SHP77 (cell line): Measurements from ENCODE around the gene MT1H.
A peak's percentile ranks its signal among the peaks of the same experiment; 100 is the strongest.
"Not testable (repeated sequence)": the region's sequence is repeated elsewhere in the genome, so short reads cannot be mapped to it uniquely, and the experiment has no call there.

Experiments
- DNase-seq, 2 experiments: peaks; one replicate each; lab custom pipeline; 2025; lab: John Stamatoyannopoulos, UW

Gene MT1H

DNA sequence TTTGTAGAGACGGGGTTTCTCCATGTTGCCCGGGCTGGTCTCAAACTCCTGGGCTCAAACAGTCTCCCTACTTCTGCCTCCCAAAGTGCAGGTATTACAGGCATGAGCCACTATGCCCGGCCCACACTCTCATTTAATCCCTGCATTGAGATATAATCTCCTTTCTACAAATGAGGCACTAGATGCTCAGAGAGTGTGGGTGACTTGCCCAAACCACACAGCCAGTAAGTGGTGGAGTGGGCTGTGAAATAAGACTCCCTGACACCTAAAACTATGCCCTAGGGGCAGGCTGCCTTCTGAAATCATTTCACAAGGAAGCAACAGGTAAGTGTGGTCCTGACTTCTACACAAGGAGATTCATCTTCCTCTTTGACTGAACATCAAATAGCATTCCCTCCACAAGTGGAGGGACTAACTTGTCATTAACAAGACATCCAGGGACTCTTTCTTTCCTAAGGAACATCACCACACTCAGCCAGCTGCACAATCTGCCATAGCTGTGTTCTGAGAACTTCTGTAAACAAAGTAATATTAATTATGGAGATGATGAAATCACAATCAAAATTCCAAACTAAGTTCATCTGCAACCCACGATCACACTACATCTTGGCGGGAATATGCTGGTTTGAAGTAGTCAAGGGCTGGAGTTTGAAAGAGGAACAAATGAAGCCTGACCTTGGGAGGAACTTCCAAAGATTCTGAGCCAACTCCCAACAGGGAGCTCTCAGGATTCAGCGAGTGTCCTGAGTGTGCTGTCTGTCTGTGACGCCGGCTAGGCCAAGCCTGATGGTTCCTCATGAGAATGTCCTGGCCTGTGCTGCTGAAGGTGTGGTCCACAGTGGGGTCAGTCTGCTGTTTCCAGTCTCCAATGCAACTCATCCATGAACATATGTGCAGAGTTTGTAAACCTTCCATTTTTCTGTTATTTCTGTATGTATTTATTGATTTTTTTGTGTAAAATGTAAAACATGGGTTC, 4.0 kb upstream of the MT1H start:
- not testable (repeated sequence) for DNase-seq

DNA sequence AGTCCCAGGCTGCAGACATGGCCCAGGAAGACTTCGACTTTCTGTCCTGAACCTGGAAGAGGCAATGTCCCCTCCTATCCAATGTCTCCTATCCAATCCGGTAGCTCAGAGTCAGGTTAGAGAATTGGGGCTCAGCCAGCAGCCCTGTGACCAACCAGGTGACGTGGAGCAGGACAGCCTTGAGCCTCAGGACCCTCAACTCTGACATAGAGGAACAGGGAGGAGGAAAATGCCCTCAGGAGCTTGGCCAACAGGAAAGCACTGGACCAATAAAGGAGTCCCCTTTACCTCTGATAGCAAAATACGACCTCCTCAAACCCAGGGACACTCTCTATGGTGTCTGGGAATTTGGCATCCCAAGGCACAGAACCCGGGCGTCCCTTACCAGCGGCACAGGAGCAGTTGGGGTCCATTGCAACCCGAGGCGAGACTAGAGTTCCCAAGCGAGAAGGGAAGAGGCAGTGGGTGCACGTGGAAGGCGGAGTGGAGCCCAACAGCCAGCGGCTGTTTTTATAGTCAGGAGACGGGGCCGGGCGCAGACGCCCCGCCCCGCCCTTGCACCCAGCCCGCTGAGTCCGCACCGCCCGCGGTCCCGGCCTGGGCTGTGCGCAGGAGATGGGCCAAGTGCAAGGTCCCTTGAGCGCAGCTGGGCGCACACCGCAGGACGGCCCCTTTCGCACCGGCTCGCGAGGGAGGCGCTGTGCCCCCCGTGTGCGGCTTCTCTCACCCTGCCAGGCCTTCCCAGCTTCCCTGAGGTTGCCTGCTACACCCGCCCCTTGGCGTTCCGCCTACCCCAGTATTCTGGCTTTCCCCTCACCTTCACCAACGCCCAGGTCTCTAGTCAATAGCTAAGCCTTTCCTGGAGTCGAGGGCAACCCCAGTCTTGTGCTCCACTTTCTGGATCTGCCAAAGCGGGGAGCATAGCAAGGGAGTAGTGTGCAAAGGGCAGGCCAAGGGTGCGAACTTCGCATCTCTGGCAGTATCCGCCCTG, 1.7 kb upstream of the MT1H start, which contains the start of gene MT1G:
TSS of gene MT1G (minus strand) at position 485 of the 991 bp plus-strand sequence. CDS start at position 413, 72 bp downstream.
- DNase-seq: no peak

DNA sequence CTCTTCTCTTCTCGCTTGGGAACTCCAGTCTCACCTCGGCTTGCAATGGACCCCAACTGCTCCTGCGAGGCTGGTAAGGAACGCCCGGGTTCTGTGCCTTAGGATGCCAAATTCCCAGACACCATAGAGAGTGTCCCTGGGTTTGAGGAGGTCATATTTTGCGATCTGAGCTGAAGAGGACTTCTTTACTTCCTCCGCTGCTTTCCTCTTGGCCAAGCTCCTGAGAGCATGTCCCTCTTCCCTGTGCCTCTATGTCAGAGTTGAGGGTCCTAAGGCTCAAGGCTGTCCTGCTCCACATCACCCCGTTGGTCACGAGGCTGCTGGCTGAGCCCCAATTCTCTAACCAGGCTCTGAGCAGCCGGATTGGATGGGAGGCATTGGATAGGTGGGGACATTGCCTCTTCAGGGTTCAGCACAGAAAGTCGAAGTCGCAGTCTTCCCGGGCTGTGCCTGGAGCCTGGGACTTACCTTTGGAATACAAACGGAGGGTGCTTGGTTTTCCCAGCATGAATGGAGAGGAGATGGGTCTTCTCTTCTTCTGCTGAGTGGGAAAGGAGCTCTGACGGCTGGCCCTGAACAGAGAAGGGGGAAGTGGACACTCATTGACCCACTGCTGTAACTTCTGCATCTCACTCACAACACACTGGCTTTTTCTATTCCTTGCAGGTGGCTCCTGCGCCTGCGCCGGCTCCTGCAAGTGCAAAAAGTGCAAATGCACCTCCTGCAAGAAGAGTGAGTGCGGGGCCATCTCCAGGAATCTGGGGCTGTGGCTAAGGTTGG, 416 bp downstream of the MT1H start:
- no peak for DNase-seq

DNA sequence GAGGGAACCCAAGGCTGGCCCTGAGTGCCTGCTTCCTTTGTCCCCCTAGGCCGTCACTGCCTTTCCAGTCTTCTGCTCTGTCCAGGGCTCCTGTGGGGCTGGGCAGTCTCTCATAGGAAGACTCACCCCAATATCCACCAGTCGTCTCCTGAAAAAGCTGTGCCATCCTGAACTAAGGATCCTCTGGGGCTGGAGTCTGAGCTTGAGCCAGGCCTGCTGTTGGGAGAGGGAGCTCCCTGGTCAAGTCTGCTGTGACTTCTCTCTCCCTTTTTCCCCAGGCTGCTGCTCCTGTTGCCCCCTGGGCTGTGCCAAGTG, 963 bp downstream of the MT1H start:
- no peak for DNase-seq

DNA sequence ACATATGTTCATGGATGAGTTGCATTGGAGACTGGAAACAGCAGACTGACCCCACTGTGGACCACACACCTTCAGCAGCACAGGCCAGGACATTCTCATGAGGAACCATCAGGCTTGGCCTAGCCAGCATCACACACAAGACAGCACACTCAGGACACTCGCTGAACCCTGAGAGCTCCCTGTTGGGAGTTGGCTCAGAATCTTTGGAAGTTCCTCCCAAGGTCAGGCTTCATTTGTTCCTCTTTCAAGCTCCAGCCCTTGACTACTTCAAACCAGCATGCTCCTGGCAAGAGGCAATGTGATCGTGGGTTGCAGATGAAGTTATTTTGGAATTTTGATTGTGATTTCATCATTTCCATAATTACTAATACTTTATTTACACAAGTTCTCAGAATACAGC, 2.1 kb downstream of the MT1H start:
- not testable (repeated sequence) for DNase-seq

DNA sequence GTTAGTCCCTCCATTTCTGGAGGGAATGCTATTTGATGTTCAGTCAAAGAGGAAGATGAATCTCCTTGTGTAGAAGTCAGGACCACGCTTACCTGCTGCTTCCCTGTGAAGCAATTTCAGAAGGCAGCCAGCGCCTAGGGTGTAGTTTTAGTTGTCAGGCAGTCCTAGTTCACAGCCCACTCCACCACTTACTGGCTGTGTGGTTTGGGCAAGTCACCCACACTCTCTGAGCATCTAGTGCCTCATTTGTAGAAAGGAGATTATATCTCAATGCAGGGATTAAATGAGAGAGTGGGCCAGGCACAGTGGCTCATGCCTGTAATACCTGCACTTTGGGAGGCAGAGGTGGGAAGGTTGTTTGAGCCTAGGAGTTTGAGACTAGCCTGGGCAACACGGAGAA, 2.6 kb downstream of the MT1H start:
- not testable (repeated sequence) for DNase-seq

DNA sequence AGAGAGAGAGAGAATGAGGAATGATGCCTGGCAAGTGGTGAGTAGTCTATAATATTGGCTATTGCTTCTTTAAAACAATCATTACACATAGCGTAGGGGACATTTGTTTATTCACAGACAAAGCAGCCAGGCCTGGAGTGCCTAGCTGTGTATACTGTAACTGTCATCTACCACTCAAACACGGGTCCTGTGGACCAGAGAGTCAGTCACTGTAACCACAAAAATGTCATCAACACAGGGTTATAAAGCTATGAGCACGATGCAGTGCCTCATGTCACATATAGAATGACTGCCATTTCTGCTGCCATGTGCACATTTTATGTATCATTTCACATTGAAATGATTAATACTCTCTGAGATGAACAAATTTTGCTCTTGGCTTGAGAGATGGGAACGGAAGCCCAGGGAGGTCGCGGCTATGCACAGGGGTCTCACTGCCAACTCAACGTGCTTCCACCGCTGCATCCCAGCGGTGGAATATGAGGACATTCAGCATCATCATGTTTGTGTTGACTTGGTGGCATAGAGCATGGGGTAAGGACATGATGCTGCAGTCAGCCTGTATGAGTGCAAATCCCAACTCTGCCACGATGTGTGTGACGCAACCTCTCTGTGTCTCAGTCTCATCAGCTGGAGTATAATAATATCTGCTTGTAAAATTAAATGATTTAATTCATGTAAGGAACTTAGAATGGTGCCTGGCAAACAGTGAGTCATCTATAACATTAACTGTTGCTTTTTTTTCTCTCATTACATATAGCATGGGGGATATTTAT, 3.3 kb downstream of the MT1H start:
- DNase-seq: no peak

DNA sequence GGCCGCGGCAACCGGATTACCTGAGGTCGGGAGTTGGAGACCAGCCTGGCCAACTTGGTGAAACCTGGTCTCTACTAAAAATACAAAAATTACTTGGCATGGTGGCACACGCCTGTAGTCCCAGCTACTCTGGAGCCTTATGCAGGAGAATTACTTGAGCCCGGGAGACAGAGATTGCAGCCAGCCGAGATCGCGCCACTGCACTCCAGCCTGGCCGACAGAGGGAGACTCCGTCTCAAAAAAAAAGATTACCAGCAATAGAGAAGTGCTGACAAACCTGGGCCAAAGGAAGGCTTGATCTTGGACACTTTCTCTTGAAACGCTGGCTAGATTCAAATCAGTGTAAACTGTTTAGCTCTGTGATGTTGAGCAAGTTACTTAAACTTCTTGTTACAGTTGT, 4.3 kb downstream of the MT1H start:
- DNase-seq: no peak

DNA sequence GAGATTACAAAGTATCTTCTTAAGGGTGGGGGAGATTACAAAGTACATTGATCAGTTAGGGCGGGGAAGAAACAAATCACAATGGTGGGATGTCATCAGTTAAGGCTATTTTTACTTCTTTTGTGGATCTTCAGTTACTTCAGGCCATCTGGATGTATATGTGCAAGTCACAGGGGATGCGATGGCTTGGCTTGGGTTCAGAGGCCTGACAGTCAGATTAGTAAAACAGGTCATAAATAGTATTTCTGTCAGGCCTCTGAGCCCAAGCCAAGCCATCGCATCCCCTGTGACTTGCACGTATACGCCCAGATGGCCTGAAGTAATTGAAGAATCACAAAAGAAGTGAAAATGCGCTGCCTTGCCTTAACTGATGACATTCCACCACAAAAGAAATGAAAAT, 5.0 kb downstream of the MT1H start:
- not testable (repeated sequence) for DNase-seq

DNA sequence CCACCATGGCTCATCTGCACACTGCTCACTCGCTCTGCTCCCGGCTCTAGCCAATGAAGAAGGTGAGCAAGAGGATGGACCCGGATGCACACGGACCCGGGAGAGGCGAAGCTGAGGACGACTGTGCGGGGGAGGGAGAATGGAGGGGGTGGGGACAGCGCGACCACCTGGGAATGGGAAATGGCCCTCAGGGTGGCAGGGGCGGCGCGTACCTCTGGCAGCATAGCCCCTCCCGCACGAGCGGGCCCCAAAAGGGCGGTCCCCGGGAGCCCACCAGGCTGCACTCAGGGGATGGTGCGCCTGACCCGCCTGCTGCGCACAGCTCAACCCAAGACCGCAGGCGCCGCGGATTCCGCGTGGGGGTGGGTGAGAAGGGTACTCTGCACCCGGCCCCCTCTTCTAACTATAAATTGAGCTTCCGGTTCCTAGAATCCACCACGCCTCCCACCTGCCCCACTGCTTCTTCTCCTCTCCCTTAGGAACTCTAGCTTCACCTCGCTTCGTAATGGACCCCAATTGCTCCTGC, 6.1 kb downstream of the MT1H start:
- no peak for DNase-seq

DNA sequence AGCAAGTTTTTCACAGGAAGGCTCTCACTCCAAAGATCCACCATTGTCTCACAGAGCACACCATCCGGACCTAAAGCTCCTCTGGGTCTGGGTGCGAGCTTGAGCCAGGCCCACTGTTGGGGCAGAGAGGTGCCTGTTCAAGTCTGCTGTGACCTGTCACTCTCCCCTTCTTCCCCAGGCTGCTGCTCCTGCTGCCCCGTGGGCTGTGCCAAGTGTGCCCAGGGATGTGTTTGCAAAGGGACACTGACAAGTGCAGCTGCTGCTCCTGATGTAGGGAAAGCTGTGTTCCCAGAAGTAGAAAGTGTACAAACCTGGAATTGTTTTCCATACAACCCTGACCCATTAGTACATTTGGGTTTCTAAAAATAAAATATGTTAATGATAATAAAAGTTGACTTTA, 7.9 kb downstream of the MT1H start:
- no peak for DNase-seq

DNA sequence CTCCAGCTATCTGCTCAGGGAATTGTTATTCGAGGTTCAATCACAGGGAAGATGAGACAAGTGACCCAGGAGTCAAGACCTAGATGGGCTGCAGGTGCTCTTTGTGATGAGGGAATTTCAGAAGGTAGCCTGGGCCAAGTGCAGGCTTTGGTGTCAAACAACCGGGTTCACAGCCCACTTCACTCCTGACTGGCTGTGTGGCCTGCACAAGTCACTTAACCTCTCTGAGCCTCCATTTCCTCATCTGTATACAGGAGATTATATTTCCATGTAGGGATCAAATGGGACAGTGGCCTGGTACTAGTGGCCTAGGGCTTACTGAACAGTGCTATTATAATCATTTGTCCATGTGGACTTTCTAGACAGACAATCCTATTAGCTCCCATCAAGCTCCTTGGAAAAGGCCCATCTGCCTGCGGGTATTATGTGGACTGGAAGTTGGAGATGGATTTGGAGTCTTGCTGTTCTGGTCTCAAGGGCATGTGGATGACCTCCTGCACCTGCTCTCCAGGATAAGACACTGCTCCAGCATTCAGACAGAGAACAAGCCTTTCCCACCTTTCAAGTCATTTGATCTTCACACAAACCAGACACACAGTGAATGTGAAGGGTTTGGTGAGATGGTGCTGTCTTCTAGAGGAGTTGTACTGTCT, 9.6 kb downstream of the MT1H start:
- DNase-seq: no peak

DNA sequence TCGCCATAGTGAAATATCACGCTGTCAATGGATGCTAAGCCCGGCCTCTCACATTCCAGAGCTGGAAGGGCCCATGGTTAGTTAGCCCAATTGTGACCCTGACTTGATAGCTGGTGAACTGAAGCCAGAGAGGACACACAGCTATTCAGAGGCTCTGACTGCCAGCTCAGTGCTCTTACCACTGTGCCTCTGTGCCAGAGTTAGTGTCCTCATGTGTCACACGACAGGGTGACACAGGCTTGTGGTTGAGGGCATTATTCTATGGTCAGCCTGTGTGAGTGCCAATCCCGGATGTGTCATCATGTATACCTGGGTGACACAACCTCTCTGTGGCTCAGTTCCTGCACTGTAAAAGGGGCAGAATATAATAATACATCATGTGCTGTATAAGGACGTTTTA, 10.2 kb downstream of the MT1H start:
- no peak for DNase-seq

DNA sequence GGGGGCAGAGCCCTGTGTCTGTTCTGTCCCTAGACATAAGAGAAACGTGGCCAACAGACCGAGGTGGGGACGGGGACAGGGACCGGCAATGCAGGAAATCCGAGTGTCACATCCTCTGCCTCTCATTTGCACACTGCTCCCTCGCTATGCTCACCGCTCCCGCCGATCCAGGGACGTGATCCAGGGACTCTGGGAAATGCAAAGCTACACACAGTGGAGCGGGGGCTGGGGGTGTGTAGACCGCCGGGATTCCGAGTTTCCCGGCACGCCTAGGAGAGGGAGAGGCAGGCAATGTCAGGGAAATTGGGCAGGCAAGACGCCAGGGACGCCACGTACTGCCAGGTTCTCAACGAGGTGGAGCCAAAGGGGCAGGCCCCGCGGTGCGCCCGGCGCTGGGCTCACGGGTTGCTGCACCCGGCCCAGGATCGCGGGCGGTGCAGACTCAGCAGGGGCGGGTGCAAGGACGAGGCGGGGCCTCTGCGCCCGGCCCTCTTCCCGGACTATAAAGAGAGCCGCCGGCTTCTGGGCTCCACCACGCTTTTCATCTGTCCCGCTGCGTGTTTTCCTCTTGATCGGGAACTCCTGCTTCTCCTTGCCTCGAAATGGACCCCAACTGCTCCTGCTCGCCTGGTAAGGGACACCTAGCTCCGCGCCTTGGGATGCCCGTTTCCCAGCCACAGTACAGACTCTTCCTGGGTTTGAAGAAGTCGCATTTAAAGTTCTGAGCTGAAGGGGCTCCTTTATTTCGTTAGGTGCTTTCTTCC, 12.5 kb downstream of the MT1H start, which contains the start of gene MT1X:
TSS of gene MT1X (plus strand) at position 532 of the 764 bp plus-strand sequence. CDS start at position 603, 71 bp downstream.
- DNase-seq: peak; percentile 81 to 88

DNA sequence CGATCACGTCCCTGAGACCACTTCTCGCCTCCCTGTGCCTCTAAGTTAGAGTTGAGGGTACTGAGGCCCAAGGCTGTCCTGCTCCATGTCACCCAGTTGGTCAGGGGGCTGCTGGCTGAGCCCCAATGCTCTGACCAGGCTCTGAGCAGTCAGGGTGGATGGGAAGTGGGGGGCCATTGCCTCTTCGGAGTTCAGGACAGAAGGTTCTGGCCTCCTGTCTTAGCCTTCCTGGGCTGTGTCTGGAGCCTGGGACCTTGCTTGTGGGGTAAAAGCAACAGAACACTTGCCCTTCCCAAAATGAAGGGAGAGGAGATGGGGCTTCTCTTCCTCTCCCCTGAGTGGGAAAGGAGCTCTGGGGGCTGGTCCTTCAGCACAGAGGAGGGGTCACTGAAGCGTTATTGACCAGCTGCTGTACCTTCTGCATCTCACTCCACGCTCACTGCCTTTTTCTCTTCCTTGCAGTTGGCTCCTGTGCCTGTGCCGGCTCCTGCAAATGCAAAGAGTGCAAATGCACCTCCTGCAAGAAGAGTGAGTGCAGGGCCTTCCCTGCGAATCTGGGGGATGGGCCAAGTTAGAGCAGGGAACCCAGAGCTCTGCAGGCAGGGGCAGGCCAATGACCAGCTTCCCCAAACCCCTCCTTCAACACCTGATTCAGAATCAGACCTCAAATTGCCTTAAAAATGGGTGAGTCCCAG, 13.2 kb downstream of the MT1H start:
- no peak for DNase-seq

DNA sequence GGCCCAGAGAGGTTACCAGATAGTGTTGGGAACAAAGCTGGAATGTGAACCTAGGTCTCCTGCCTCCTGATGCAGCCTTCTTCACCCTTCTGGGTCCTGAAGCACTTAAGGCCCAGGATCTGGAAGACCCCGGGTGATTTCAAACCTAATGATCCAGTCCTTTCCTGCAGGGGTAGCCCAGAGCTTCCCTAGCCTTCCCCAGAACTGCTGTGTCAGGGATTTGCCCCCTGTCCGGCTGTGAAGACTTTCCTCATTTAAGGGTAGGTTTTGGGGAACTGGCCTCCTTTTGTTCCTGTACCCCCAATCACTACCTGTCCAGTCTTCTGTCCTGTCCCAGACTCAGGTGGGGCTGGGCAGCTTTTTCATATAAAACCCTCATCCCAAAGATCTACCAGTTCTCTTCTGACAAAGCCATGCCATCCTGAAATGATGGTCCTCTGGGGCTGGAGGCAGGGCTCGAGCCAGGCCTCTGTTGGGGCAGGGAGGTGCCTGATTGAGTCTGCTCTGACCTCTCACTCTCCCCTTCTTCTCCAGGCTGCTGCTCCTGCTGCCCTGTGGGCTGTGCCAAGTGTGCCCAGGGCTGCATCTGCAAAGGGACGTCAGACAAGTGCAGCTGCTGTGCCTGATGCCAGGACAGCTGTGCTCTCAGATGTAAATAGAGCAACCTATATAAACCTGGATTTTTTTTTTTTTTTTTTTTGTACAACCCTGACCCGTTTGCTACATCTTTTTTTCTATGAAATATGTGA, 14.0 kb downstream of the MT1H start:
- no peak for DNase-seq

DNA sequence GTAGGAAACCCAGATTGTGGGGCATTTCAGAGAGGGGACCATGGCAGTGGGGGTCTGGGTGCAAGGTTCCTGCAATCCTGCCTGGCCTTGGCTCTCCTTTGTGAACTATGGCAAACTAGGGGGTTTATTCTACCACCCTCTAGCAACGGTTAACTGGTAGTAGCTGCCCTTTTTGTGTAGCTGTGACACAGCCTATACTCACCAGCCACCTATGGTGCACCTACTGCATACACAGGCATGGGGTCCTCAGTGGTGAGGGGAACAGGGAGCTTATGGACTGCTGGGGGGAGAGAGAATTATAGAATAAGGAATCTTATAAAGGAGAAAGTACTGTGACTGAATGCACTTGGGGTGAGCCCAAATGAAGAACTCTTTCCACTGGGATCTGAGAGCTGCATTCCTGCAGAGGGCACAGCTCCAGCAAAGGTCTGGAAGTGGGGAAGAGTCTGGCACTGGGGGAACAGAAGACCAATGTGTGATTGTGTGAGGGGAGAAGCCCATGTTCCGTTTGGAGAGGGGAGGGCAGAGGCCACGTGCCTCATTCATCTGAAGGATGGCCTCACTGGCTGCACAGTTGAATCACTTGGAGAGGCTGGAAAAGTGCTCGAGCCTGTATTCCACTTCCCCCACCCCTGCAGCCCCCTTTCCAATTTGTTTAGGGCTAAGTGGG, 14.8 kb downstream of the MT1H start:
- no peak for DNase-seq
